ENCODE measurements around the gene BLOC1S6. TPM values are rescaled to one million over a fixed set of nuclear protein-coding genes. Genes with fewer than 3 reads are reported as not detected.

Gene BLOC1S6
- total and polyA plus RNA-seq, 9 of the 15 experiments (the other 6 are each of a cell fraction or from before 2014, with no cell fraction given) = 18.2 to 72.4 (median 38.4) TPM

DNA sequence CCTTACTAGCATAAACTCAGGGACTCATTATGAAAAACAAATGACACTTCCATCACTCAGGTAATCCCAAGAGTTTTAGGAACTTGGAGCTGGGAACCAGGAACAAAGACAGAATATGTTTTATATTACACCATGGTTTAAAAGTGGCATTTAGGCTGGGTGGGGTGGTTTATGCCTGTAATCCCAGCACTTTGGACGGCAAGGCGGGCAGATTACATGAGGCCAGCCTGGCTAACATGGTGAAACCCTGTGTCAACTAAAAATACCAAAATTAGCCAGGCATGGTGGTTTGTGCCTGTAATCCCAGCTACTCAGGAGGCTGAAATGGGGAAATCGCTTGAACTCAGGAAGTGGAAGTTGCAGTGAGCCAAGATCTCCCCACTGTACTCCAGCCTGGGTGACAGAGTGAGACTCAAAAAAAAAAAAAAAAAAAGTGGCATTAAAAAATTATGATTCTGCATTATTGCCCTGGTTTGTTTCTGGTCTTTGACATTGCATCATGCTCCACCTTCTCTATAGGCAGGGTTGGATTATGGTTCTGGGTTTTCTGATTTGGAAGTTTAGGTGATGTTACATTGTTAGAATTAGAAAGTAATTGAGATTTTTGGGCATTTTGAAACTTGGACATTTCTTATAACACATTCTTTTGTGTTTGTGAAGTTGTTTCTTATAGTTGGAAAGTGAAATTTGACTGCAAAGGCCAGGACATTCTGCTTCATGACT lies 66.7 kb downstream of the BLOC1S6 start:
- Histone ChIP-seq H3K27me3 (ENCODE audit: control insufficient read depth in 2 of 2, insufficient read depth in 2 of 2, low read length in 2 of 2) (no peaks in the 10 kb centered on the region), H3K9me3 (replicated peaks; ENCODE audit: control insufficient read depth, insufficient read depth, low read depth, low read length) (no peaks in the 10 kb centered on the region), H3K79me2 (ENCODE audit: control insufficient read depth, insufficient read depth, low read length) (no peaks in the 10 kb centered on the region), H3K4me2 (ENCODE audit: insufficient read depth, low read length) (no peak overlapping the region), H4K20me1 (replicated peaks; ENCODE audit: control insufficient read depth, insufficient read depth, low read length) (no peaks in the 10 kb centered on the region), H2AFZ (ENCODE audit: low read depth, low read length) (no peak overlapping the region), H3K9me1 (ENCODE audit: control insufficient read depth, insufficient read depth, low read length) (no peaks in the 10 kb centered on the region), H3K9ac (ENCODE audit: insufficient read depth in 1 of 2, low read depth in 2 of 2, low read length in 2 of 2) (no peak overlapping the region), H3K4me3 (no peak overlapping the region), H3K36me3 (ENCODE audit: control insufficient read depth, insufficient read depth, low read length) (no peaks in the 10 kb centered on the region), H3K4me1 (replicated peaks in 1 of 2; ENCODE audit: control insufficient read depth in 2 of 2, insufficient read depth in 2 of 2, low read length in 2 of 2) (no peaks in the 10 kb centered on the region; a peak in 1 of 5 replicates), H3K27ac (ENCODE audit: extremely low read depth, low read depth, low read length) (no peak overlapping the region)
- ChIA-PET CTCF (ENCODE audit: low intra/inter-chr PET ratio) (no interaction called here), POLR2A (interaction anchor here (1.0 to 1.2 kb wide), 3 partner anchors 10 to 94 kb away, joined by 3 to 4 read pairs (median 3); no protein-coding TSS in a partner anchor)
- 11% methylated on average over 3 of the region's 3 CpGs for WGBS (ENCODE audit: insufficient coverage, low coverage, missing lambda C conversion rate)
- intact Hi-C loops (cut with micrococcal nuclease) (no loop called here), in situ Hi-C loops (cut with MboI) (no loop called here)
- DNase-seq (ENCODE audit: extremely low read depth in 1 of 4, low spot score in 3 of 4) (no peak), FAIRE-seq (no peak), ATAC-seq (no peak)
- no TSS peak for BruUV-seq (replicated peaks)
- no peak for TF ChIP-seq HNRNPUL1 (IDR thresholded peaks at IDR 0.05; ENCODE audit: low read length)
- TF ChIP-seq RBBP5 (IDR thresholded peaks at IDR 0.05; ENCODE audit: borderline replicate concordance, insufficient read depth, low read length, poor library complexity, severe bottlenecking) = no peak
- TF ChIP-seq, protein P1, sequence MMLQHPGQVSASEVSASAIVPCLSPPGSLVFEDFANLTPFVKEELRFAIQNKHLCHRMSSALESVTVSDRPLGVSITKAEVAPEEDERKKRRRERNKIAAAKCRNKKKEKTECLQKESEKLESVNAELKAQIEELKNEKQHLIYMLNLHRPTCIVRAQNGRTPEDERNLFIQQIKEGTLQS (IDR thresholded peaks at IDR 0.05) = peak; percentile 35; the same call in 1 of the 2 replicates
- TF ChIP-seq, protein P1 (CRISPR knock-in tag; conservative IDR thresholded peaks at IDR 0.05) = no peak
- TF ChIP-seq SIN3B (IDR thresholded peaks at IDR 0.05; ENCODE audit: low read depth) = no peak
- TF ChIP-seq EP300 (IDR thresholded peaks at IDR 0.05; ENCODE audit: low read length) = no peak
- TF ChIP-seq FIP1L1 (IDR thresholded peaks at IDR 0.05; ENCODE audit: low read depth, low read length, poor library complexity, severe bottlenecking) = no peak
- TF ChIP-seq CHCHD3 (CRISPR knock-in tag; IDR thresholded peaks at IDR 0.05) = no peak
- TF ChIP-seq PRMT5 (CRISPR knock-in tag; IDR thresholded peaks at IDR 0.05) = no peak
- TF ChIP-seq ZBTB11 (CRISPR knock-in tag; IDR thresholded peaks at IDR 0.05) = no peak
- TF ChIP-seq ZNF766 (CRISPR knock-in tag; conservative IDR thresholded peaks at IDR 0.05) = no peak
- TF ChIP-seq ZNF124 (CRISPR knock-in tag; IDR thresholded peaks at IDR 0.05) = no peak
- TF ChIP-seq RBM25 (IDR thresholded peaks at IDR 0.05; ENCODE audit: low read depth, low read length, severe bottlenecking) = no peak
- no peak for TF ChIP-seq HEY1 (CRISPR knock-in tag; IDR thresholded peaks at IDR 0.05; ENCODE audit: borderline replicate concordance)
- no peak for TF ChIP-seq CEBPG (CRISPR knock-in tag; IDR thresholded peaks at IDR 0.05)
- TF ChIP-seq CEBPG (tag; conservative IDR thresholded peaks at IDR 0.05 in 1 of 2, IDR thresholded peaks at IDR 0.05 in 1 of 2) = peak; percentile 25 to 52; a peak in 2 of 4 replicates
- TF ChIP-seq ZNF133 (CRISPR knock-in tag; IDR thresholded peaks at IDR 0.05) = no peak

Measured in K562 (cell line).